Calu3 (cell line): ENCODE results near the gene NKIRAS2. TPM values are rescaled to one million over a fixed set of nuclear protein-coding genes. Genes with fewer than 3 reads are reported as not detected.
A peak's percentile ranks its signal among the peaks of the same experiment; 100 is the strongest.
"Not testable (repeated sequence)": the region's sequence is repeated elsewhere in the genome, so short reads cannot be mapped to it uniquely, and the experiment has no call there.

Source experiments
- BruUV-seq: library from RNA; stranded (reverse); fragments of 400-500 nt; replicated peaks from 2 replicates; lab custom pipeline; 2021; lab: Mats Ljungman, UMichigan
- CTCF ChIA-PET: fragments of 300-600 bp; sonication (Branson Sonifier 250); formaldehyde crosslinking; loops from one replicate; lab custom pipeline; 2022; ENCODE audit warnings: antibody characterized with exemption; lab: Charles Lee
- DNase-seq: peaks from one replicate; pipeline ENCODE4 v3.0.0; 2022
- H3K27ac Mint-ChIP-seq: one replicate; pipeline ENCODE4 v1.8.0; 2022; ENCODE audit warnings: mixed read lengths; ENCODE audit not compliant: unreplicated experiment
- H3K27me3 Mint-ChIP-seq: one replicate; pipeline ENCODE4 v1.8.0; 2022; ENCODE audit warnings: mixed read lengths; ENCODE audit not compliant: unreplicated experiment
- H3K36me3 Mint-ChIP-seq: one replicate; pipeline ENCODE4 v1.8.0; 2022; ENCODE audit warnings: mild to moderate bottlenecking, moderate library complexity, mixed read lengths; ENCODE audit not compliant: insufficient read depth, unreplicated experiment
- H3K4me1 Mint-ChIP-seq: one replicate; pipeline ENCODE4 v1.8.0; 2022; ENCODE audit warnings: mild to moderate bottlenecking, low read depth, mixed read lengths; ENCODE audit not compliant: unreplicated experiment
- H3K4me3 Mint-ChIP-seq: one replicate; pipeline ENCODE4 v1.8.0; 2022; ENCODE audit warnings: mild to moderate bottlenecking, low read depth, moderate library complexity, mixed read lengths; ENCODE audit not compliant: unreplicated experiment
- H3K9me3 Mint-ChIP-seq: one replicate; pipeline ENCODE4 v1.8.0; 2022; ENCODE audit warnings: low read depth, mixed read lengths; ENCODE audit not compliant: unreplicated experiment
- intact Hi-C: fragments of 100-400 bp; cut with micrococcal nuclease; formaldehyde crosslinking; loops from one replicate; pipeline ENCODE4 v1.10.0; 2022; ENCODE audit not compliant: unreplicated experiment
- total RNA-seq: library from RNA; stranded (reverse); gene quantifications from 2 replicates; pipeline ENCODE4 v1.2.3, GENCODE V29; 2022
- TF ChIP-seq, protein P1 (sequence below): fragments of 200-600 bp; IDR thresholded peaks from one replicate; pipeline ENCODE4 v1.8.0; 2022; ENCODE audit warnings: antibody characterized with exemption; ENCODE audit not compliant: unreplicated experiment

NKIRAS2 gene
- total RNA-seq, 1 experiment from 2014 or later, result 55.7 TPM

DNA sequence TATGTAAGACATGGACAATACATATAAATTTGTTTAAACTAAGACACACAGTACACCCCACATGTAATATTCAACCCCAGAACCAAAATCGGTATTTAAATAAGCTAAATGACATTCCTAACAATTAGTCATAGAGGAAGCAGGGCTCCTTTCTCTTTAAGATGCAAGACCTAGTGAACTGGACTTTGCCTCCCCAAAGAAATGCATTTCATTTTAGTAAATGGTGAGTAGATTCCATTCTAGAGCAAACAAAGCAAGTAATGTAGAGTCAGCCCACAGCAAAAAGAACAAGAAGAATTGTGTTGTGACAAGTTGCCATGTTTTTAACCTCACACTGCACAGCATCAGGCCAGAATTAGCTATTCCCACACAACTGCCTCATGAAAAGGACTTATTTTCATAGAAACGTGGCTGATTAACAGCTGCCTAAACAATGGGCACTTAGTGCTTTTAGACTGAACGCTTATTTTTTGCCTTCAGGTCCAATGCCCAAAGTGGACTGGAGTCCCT, 17.0 kb upstream of the NKIRAS2 start:
- Mint-ChIP-seq H3K4me1 (peaks cover 64% of the 10 kb centered on the region), H3K4me3 (peak overlapping the region; percentile 70), H3K36me3 (peaks cover 58% of the 10 kb centered on the region)

DNA sequence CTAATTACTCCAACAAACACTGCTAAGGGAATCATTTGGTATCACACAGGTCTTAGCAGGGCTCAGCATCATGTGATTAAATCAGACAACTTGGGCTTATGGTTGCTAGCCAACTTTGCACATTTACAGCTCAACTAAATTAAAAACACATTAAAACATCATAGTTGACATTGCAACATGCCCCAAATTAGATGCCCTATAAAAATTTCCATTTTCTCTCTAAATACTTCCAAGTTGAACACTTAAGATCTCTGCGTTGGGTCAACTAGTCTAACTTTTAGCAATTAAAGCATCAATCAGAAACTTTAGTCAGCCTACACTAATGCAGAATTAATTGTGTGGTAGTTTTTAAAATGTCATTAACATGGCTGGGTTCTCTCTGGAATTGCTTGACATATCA, 14.7 kb upstream of the NKIRAS2 start:
- Mint-ChIP-seq H3K4me1 (peaks cover 72% of the 10 kb centered on the region), H3K9me3 (no peaks in the 10 kb centered on the region), H3K27me3 (no peaks in the 10 kb centered on the region), H3K27ac (peak overlapping the region; percentile 67), H3K36me3 (peaks cover 47% of the 10 kb centered on the region), H3K4me3 (no peak overlapping the region)
- DNase-seq, result no peak
- intact Hi-C loops, result no loop called here
- CTCF ChIA-PET, result interaction anchor here (0.6 to 5.8 kb wide), 4 partner anchors 8 to 1105 kb away, joined by 3 to 38 read pairs (median 4); partner anchors contain the start of gene DNAJC7
- no TSS peak for BruUV-seq
- TF ChIP-seq, protein P1, sequence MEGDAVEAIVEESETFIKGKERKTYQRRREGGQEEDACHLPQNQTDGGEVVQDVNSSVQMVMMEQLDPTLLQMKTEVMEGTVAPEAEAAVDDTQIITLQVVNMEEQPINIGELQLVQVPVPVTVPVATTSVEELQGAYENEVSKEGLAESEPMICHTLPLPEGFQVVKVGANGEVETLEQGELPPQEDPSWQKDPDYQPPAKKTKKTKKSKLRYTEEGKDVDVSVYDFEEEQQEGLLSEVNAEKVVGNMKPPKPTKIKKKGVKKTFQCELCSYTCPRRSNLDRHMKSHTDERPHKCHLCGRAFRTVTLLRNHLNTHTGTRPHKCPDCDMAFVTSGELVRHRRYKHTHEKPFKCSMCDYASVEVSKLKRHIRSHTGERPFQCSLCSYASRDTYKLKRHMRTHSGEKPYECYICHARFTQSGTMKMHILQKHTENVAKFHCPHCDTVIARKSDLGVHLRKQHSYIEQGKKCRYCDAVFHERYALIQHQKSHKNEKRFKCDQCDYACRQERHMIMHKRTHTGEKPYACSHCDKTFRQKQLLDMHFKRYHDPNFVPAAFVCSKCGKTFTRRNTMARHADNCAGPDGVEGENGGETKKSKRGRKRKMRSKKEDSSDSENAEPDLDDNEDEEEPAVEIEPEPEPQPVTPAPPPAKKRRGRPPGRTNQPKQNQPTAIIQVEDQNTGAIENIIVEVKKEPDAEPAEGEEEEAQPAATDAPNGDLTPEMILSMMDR, result no peak

More for the DNA sequence above, 17.0 kb upstream of the NKIRAS2 start:
- Mint-ChIP-seq H3K27ac (peak overlapping the region; percentile 88), H3K9me3 (no peaks in the 10 kb centered on the region), H3K27me3 (no peaks in the 10 kb centered on the region)
- DNase-seq, result no peak
- intact Hi-C loops, result no loop called here
- TF ChIP-seq, protein P1, result no peak
- BruUV-seq, result no TSS peak
- CTCF ChIA-PET, result interaction anchor here (0.6 to 5.8 kb wide), 14 partner anchors 12 to 1779 kb away, joined by 3 to 38 read pairs (median 4); partner anchors contain the start of genes CNP, DHX58, DNAJC7 and NKIRAS2

DNA sequence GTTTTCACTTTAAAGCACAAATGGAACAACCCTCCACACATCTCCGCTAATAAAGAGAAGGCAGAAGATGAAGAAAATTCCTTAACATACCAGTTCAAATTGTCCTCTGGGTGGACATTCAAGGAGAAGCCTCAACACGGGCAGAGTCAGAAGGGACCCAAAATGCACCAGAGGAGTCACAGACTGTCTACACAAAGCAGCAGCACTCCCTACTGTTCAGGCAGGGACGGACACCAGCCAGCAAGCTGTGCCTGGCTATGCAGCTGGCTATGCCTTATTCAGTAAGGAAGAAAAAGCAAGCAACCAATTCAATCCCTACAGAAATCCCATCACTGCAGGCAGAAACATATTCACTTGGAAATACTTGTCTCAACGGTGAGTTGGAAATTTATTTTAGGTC, 10.7 kb upstream of the NKIRAS2 start:
- CTCF ChIA-PET, result interaction anchor here (0.5 to 1.3 kb wide), 3 partner anchors 8 to 157 kb away, joined by 3 to 7 read pairs (median 4); partner anchors contain the start of gene DNAJC7
- TF ChIP-seq, protein P1, result no peak
- intact Hi-C loops, result no loop called here
- no TSS peak for BruUV-seq
- DNase-seq, result no peak
- Mint-ChIP-seq H3K4me1 (peaks cover 62% of the 10 kb centered on the region), H3K9me3 (no peaks in the 10 kb centered on the region), H3K27ac (no peak overlapping the region), H3K4me3 (no peak overlapping the region), H3K27me3 (no peaks in the 10 kb centered on the region), H3K36me3 (peaks cover 35% of the 10 kb centered on the region)

DNA sequence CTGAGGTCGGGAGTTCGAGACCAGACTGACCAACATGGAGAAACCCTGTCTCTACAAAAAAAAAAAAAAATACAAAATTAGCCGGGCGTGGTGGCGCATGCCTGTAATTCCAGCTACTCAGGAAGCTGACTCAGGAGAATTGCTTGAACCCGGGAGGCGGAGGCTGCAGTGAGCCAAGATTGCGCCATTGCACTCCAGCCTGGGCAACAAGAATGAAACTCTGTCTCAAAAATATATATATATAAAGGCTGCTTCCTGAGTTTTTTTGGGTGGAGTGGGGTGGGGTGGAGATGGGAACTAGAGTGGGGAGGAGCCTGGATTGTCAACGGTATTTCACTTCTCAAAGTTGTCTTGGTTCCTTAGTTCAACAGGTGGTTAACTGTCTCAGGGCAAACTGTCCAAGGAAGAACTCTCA, 9.6 kb upstream of the NKIRAS2 start:
- H3K27ac Mint-ChIP-seq, H3K27me3 Mint-ChIP-seq, BruUV-seq, DNase-seq, H3K4me3 Mint-ChIP-seq, H3K9me3 Mint-ChIP-seq, intact Hi-C loops, CTCF ChIA-PET: not testable (repeated sequence)
- Mint-ChIP-seq H3K4me1 (peaks cover 52% of the 10 kb centered on the region), H3K36me3 (peaks cover 45% of the 10 kb centered on the region)
